Activated B cell treated with CpG ODN at 0.5 μM for 24 hours (primary cell): ENCODE data around the gene RETREG2. TPM values are rescaled to one million over a fixed set of nuclear protein-coding genes. Genes with fewer than 3 reads are reported as not detected.

Source experiments
- ATAC-seq: fragments of 200-7000 bp; cut with Tn5 transposase; one replicate; pipeline ENCODE4 v1.10.0; 2021; ENCODE audit warnings: low read depth, mild to moderate bottlenecking, moderate library complexity
- CTCF ChIA-PET: fragments of 350-600 bp; sonication (Branson Sonifier 250); formaldehyde crosslinking; loops from one replicate; lab custom pipeline; 2021; ENCODE audit warnings: antibody characterized with exemption; lab: Charles Lee
- POLR2A ChIA-PET: fragments of 350-600 bp; sonication (Branson Sonifier 250); formaldehyde crosslinking; loops from one replicate; lab custom pipeline; 2021; ENCODE audit warnings: antibody characterized with exemption; lab: Charles Lee
- DNase-seq: peaks from one replicate; pipeline ENCODE4 v3.0.0; 2022
- H3K27ac Mint-ChIP-seq: one replicate; pipeline ENCODE4 v1.8.0; 2020; ENCODE audit warnings: mixed read lengths
- H3K27me3 Mint-ChIP-seq: one replicate; pipeline ENCODE4 v1.8.0; 2021; ENCODE audit warnings: mixed read lengths
- H3K36me3 Mint-ChIP-seq: one replicate; pipeline ENCODE4 v1.8.0; 2021; ENCODE audit warnings: low read depth, mixed read lengths
- H3K4me1 Mint-ChIP-seq: one replicate; pipeline ENCODE4 v1.8.0; 2021; ENCODE audit warnings: mixed read lengths
- H3K4me3 Mint-ChIP-seq: one replicate; pipeline ENCODE4 v1.8.0; 2020; ENCODE audit warnings: mild to moderate bottlenecking, mixed read lengths
- H3K9me3 Mint-ChIP-seq: one replicate; pipeline ENCODE4 v1.8.0; 2020; ENCODE audit warnings: mixed read lengths
- intact Hi-C: fragments of 100-400 bp; cut with micrococcal nuclease; formaldehyde crosslinking; loops from one replicate; pipeline ENCODE4 v1.15.1; 2024
- total RNA-seq: library from RNA; stranded (reverse); gene quantifications from 2 replicates; pipeline ENCODE4 v1.2.3, GENCODE V29; 2022
- TF ChIP-seq, protein P1 (sequence below): fragments of 200-600 bp; IDR thresholded peaks from one replicate; pipeline ENCODE4 v1.8.0; 2022; ENCODE audit warnings: antibody characterized with exemption, mild to moderate bottlenecking

The RETREG2 gene
- total RNA-seq, 1 donor from 2014 or later, result 78.6 TPM

DNA sequence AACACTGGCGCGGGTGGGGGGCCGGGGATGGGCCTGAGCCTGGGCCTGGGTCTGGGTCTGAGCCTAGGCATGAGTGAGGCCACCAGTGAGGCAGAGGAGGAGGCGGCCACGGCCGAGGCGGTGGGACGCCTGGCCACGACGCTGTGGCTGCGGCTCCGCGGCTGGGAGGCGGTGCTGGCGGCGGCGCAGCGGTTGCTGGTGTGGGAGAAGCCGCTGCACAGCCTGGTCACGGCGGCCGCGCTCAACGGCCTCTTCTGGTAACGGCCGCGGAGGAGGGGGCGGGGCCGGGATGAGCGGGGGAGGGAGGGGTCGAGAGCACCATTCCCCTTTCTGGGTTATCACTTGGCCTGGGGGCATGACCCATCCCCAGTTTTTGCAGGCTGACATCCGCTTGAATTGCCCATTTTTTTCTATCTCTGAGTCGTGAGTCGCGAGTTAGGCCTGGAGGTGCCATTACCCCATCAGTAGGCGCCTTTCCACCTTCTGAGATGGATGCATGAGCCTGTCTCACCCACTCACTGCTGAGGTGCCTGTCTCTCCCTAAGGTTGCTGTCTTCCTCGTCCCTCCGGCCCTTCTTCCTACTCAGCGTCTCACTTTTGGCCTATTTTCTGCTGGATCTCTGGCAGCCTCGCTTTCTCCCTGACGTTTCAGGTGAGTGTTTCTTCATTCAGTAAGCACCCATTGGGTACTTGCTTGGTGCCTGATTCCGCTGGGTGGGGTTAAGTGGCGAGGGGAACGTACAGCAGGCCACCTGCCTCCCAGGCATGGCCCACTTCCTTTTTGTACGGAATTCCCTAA, 501 bp downstream of the RETREG2 start:
- DNase-seq, result no peak
- Mint-ChIP-seq H3K27ac (peak overlapping the region; percentile 91), H3K4me3 (peak overlapping the region; percentile 91), H3K36me3 (peaks cover 77% of the 10 kb centered on the region), H3K4me1 (peaks cover 42% of the 10 kb centered on the region), H3K27me3 (no peaks in the 10 kb centered on the region), H3K9me3 (no peaks in the 10 kb centered on the region)
- TF ChIP-seq, protein P1, sequence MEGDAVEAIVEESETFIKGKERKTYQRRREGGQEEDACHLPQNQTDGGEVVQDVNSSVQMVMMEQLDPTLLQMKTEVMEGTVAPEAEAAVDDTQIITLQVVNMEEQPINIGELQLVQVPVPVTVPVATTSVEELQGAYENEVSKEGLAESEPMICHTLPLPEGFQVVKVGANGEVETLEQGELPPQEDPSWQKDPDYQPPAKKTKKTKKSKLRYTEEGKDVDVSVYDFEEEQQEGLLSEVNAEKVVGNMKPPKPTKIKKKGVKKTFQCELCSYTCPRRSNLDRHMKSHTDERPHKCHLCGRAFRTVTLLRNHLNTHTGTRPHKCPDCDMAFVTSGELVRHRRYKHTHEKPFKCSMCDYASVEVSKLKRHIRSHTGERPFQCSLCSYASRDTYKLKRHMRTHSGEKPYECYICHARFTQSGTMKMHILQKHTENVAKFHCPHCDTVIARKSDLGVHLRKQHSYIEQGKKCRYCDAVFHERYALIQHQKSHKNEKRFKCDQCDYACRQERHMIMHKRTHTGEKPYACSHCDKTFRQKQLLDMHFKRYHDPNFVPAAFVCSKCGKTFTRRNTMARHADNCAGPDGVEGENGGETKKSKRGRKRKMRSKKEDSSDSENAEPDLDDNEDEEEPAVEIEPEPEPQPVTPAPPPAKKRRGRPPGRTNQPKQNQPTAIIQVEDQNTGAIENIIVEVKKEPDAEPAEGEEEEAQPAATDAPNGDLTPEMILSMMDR, result no peak
- CTCF ChIA-PET, result interaction anchor here (1.5 kb wide), 1 partner anchor 8 kb away, joined by 3 read pairs; no protein-coding TSS in a partner anchor
- POLR2A ChIA-PET, result interaction anchor here (2.9 to 4.8 kb wide), 5 partner anchors 28 to 100 kb away, joined by 35 to 98 read pairs (median 62); partner anchors contain the start of genes DNAJB2, GLB1L, STK16 and ZFAND2B
- ATAC-seq, result peak; percentile 3
- intact Hi-C loops, result loop anchor here (1.0 to 5.0 kb wide), 12 partner anchors 9 to 961 kb away; partner anchors contain the start of genes AAMP, ABCB6, ANKZF1 and ARPC2

DNA sequence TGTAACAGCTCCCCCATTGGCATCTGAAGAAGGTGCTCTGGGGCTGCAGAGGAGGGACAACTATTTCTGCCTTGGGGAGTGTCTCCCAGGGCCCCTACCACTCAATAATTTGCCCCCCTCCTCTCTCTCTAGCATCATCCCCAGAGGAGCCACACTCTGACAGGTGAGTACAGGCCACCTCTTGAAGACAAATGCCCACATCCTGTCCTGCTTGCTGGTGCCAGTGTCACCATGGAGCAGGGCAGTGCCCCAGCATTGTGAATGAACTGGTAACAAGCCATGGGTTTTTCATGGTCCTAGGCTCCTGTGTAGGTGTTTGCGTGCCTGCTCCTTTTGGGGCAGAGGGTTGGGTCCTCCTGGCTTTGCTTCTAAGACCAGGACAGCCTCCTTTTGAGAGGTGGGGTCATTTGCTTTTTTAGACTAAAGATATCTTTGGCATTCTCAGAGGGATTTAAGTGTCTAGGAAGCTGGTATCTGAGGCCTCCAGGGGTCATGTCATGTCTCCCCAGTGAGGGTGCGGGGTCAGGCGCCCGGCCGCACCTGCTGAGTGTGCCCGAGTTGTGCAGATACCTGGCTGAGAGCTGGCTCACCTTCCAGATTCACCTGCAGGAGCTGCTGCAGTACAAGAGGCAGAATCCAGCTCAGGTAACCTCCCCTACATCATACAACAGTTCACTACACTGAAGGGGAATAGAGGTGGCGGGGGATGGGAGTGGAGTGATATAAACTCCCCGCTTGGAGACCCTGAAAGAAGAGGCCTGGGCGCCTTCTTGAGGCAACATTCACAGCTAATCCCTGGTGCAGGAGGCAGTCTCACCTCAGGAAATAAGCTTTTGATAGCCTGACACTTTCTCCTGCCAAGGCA, 1.8 kb downstream of the RETREG2 start:
- TF ChIP-seq, protein P1, result no peak
- Mint-ChIP-seq H3K27ac (peak overlapping the region; percentile 7), H3K4me3 (peak overlapping the region; percentile 24), H3K9me3 (no peaks in the 10 kb centered on the region), H3K27me3 (no peaks in the 10 kb centered on the region), H3K36me3 (peaks cover 74% of the 10 kb centered on the region), H3K4me1 (peaks cover 30% of the 10 kb centered on the region)
- POLR2A ChIA-PET, result interaction anchor here (4.8 kb wide), 1 partner anchor 27 kb away, joined by 35 read pairs; the partner anchor contains the start of gene ZFAND2B
- CTCF ChIA-PET, result interaction anchor here (1.5 to 1.8 kb wide), 2 partner anchors 9 to 115 kb away, joined by 3 to 5 read pairs; no protein-coding TSS in a partner anchor
- DNase-seq (no peak), ATAC-seq (no peak)
- intact Hi-C loops, result loop anchor here (5.0 kb wide), 8 partner anchors 317 to 963 kb away; partner anchors contain the start of genes AAMP, ARPC2, BCS1L and CNOT9

DNA sequence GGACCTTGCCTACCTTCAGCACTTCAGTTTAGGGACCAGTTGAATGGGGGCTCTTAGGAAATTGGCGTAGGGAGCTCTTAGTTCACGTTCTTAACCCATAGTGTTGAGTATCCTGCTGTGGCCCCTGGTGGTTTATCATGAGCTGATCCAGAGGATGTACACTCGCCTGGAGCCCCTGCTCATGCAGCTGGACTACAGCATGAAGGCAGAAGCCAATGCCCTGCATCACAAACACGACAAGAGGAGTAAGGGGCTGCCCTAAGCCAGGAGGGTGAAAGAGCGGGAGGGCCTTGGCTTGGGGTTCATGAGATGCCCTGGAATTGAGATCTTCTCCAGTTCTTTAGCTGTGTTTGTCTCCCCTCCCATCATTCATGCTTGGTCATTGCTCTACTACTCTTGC, 2.9 kb downstream of the RETREG2 start:
- H3K27ac Mint-ChIP-seq, result no peak overlapping the region
- H3K27me3 Mint-ChIP-seq, result no peaks in the 10 kb centered on the region
- no peaks in the 10 kb centered on the region for H3K9me3 Mint-ChIP-seq
- TF ChIP-seq, protein P1, result no peak
- POLR2A ChIA-PET, result interaction anchor here (0.6 to 4.8 kb wide), 3 partner anchors 17 to 50 kb away, joined by 3 to 35 read pairs (median 6); partner anchors contain the start of gene ZFAND2B
- peaks cover 71% of the 10 kb centered on the region for H3K36me3 Mint-ChIP-seq
- peaks cover 23% of the 10 kb centered on the region for H3K4me1 Mint-ChIP-seq
- intact Hi-C loops, result no loop called here
- CTCF ChIA-PET, result interaction anchor here (1.2 to 1.8 kb wide), 3 partner anchors 10 to 114 kb away, joined by 3 to 5 read pairs (median 4); no protein-coding TSS in a partner anchor
- DNase-seq (no peak), ATAC-seq (no peak)
- no peak overlapping the region for H3K4me3 Mint-ChIP-seq

DNA sequence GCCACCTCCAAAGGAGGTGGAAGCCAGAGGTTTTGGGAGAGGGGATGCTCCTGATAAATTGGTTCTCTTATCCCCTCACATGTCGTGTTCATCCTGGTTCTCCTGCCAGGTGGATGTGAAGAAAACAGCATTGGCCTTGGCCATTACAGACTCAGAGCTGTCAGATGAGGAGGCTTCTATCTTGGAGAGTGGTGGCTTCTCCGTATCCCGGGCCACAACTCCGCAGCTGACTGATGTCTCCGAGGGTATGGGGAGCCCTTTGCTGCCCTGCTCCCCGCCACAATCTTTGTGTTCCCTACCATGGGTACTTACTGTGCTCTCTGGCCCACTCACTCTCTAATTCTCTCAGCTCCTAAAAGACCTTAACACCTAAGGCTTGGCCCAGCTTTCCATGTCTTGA, 3.5 kb downstream of the RETREG2 start:
- DNase-seq (no peak), ATAC-seq (no peak)
- POLR2A ChIA-PET, result interaction anchor here (0.6 to 4.8 kb wide), 4 partner anchors 25 to 68 kb away, joined by 3 to 35 read pairs (median 5); partner anchors contain the start of gene ZFAND2B
- Mint-ChIP-seq H3K4me3 (no peak overlapping the region), H3K4me1 (peaks cover 21% of the 10 kb centered on the region), H3K36me3 (peaks cover 69% of the 10 kb centered on the region), H3K27me3 (no peaks in the 10 kb centered on the region), H3K9me3 (no peaks in the 10 kb centered on the region), H3K27ac (no peak overlapping the region)
- CTCF ChIA-PET, result interaction anchor here (0.8 to 1.8 kb wide), 4 partner anchors 10 to 113 kb away, joined by 3 to 5 read pairs (median 4); no protein-coding TSS in a partner anchor
- intact Hi-C loops, result no loop called here
- TF ChIP-seq, protein P1, result no peak
